ENCODE measurements around the gene CAMTA1. TPM values are rescaled to one million over a fixed set of nuclear protein-coding genes. Genes with fewer than 3 reads are reported as not detected.

Gene CAMTA1
- total RNA-seq, 1 donor from 2014 or later: 268 TPM

DNA sequence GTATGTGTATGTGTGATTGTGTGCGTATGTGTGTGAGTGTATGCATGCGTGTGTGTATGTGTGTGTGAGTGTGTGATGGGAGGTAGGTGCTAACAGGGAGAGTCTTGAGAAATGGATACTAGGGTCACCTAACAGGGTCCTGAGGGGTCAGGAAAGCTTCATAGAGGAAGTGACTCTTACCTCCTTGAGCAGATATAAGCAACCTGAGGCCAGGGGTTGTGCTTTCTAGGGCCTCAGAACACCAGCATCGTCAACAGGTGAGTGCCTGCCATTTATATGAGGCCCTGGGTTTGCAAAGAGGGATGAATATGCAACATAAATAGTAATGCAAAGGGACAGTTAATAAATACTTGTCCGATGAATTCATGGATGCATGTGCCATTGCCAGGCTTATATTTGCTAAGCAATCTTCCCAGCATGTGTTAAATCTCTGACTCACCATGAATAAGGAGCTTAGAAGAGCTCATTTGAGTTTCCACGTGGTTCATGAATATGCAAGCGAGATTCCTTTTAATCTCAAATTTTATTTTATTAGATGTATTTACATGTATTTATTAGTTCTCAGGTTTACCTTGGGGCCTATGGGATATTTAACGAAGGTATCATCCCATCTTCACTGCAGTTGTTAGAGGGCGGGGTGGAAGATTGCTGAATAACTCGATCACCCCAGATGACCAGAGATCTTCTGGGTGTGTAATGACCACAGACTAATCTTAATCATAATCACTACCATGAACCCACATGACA lies 438.3 kb downstream of the CAMTA1 start:
- no peak for DNase-seq (ENCODE audit: low spot score)
- no peak overlapping the region for H3K4me2 ChIP-seq

DNA sequence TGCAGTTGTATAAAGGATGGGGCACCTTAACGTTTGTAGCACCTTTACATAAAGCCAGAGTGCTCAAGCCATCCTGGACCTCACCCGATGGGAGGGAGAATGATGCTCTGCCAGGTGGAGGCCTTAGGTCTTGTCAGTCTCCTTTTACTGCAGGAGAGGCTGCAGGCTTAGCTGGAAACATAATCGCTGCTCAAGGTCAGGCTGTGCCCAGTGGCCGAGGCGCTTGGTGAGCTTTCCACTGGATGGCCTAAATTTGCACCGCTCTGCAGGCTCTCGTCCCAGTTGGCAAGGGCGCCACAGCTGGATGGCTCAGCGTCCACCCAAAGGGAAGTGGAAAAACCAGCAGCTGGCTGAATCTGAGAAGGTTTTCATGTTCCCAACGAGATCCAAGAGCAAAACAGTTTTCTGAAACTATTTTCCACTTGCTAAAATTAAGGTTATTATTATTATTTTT lies 438.9 kb downstream of the CAMTA1 start:
- no peak for TF ChIP-seq EZH2 (IDR thresholded peaks at IDR 0.05)
- TF ChIP-seq EZH2phosphoT487 (IDR thresholded peaks at IDR 0.05): no peak
- TF ChIP-seq, protein P1, sequence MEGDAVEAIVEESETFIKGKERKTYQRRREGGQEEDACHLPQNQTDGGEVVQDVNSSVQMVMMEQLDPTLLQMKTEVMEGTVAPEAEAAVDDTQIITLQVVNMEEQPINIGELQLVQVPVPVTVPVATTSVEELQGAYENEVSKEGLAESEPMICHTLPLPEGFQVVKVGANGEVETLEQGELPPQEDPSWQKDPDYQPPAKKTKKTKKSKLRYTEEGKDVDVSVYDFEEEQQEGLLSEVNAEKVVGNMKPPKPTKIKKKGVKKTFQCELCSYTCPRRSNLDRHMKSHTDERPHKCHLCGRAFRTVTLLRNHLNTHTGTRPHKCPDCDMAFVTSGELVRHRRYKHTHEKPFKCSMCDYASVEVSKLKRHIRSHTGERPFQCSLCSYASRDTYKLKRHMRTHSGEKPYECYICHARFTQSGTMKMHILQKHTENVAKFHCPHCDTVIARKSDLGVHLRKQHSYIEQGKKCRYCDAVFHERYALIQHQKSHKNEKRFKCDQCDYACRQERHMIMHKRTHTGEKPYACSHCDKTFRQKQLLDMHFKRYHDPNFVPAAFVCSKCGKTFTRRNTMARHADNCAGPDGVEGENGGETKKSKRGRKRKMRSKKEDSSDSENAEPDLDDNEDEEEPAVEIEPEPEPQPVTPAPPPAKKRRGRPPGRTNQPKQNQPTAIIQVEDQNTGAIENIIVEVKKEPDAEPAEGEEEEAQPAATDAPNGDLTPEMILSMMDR (IDR thresholded peaks at IDR 0.05): no peak
- Histone ChIP-seq H2AFZ (replicated peaks) (no peak overlapping the region), H3K4me2 (no peak overlapping the region), H3K4me1 (no peaks in the 10 kb centered on the region), H3K27me3 (no peaks in the 10 kb centered on the region), H3K9ac (no peak overlapping the region), H3K9me3 (ENCODE audit: low read depth) (no peaks in the 10 kb centered on the region), H4K20me1 (ENCODE audit: low read depth) (no peaks in the 10 kb centered on the region), H3K27ac (no peak overlapping the region), H3F3A (ENCODE audit: low read depth) (no peaks in the 10 kb centered on the region), H3K4me3 (no peak overlapping the region), H3K79me2 (ENCODE audit: low read depth) (no peaks in the 10 kb centered on the region), H3K36me3 (no peaks in the 10 kb centered on the region)
- Mint-ChIP-seq H3K9me3 (peaks cover 2% of the 10 kb centered on the region), H3K36me3 (no peaks in the 10 kb centered on the region), H3K4me1 (peaks cover 10% of the 10 kb centered on the region), H3K27me3 (ENCODE audit: insufficient read depth, low read depth) (peaks cover 4% of the 10 kb centered on the region), H3K27ac (no peak overlapping the region), H3K4me3 (no peak overlapping the region)
- DNase-seq (ENCODE audit: low spot score): no peak

More for the DNA sequence above, 438.3 kb downstream of the CAMTA1 start:
- peaks cover 5% of the 10 kb centered on the region for H3K4me1 Mint-ChIP-seq
- no peak overlapping the region for H3K4me3 Mint-ChIP-seq
- TF ChIP-seq, protein P1 (IDR thresholded peaks at IDR 0.05): no peak
- TF ChIP-seq EZH2 (IDR thresholded peaks at IDR 0.05) (no peak), EZH2phosphoT487 (IDR thresholded peaks at IDR 0.05) (no peak)
- Histone ChIP-seq H3K79me2 (ENCODE audit: low read depth) (no peaks in the 10 kb centered on the region), H3K27ac (no peak overlapping the region), H3K4me3 (no peak overlapping the region), H3K9ac (no peak overlapping the region), H3K9me3 (ENCODE audit: low read depth) (no peaks in the 10 kb centered on the region), H2AFZ (replicated peaks) (no peak overlapping the region), H3K36me3 (no peaks in the 10 kb centered on the region), H3K4me1 (no peaks in the 10 kb centered on the region), H3F3A (ENCODE audit: low read depth) (no peaks in the 10 kb centered on the region), H3K27me3 (no peaks in the 10 kb centered on the region), H4K20me1 (ENCODE audit: low read depth) (no peaks in the 10 kb centered on the region)
- peaks cover 4% of the 10 kb centered on the region for H3K27me3 Mint-ChIP-seq (ENCODE audit: insufficient read depth, low read depth)
- peaks cover 2% of the 10 kb centered on the region for H3K9me3 Mint-ChIP-seq
- no peaks in the 10 kb centered on the region for H3K36me3 Mint-ChIP-seq
- H3K27ac Mint-ChIP-seq: no peak overlapping the region

DNA sequence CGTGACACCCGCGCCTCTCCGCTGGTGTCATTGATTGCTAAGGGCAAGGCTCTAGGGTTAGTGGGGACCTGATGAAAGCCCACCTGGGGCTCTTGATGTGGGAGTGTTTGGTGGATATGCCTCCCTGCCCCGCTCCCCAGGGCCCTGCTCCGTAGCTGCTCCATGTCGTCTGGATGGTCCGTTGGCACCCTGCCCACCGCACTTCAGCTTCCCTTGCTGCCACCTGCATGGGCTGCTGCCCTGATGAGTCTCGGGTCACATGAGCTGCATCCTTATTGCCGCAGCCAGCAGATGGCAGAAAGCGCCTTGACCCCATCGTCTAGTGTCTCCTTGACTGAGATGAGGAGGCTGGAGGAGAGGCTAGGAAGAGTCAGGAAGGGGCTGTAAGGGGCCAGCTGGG lies 439.4 kb downstream of the CAMTA1 start:
- Mint-ChIP-seq H3K9me3 (peaks cover 2% of the 10 kb centered on the region), H3K27ac (no peak overlapping the region), H3K4me1 (peaks cover 10% of the 10 kb centered on the region), H3K27me3 (ENCODE audit: insufficient read depth, low read depth) (peaks cover 4% of the 10 kb centered on the region), H3K36me3 (no peaks in the 10 kb centered on the region), H3K4me3 (no peak overlapping the region)
- Histone ChIP-seq H3K79me2 (ENCODE audit: low read depth) (no peaks in the 10 kb centered on the region), H3K27me3 (no peaks in the 10 kb centered on the region), H3K27ac (no peak overlapping the region), H3K36me3 (no peaks in the 10 kb centered on the region), H2AFZ (replicated peaks) (no peak overlapping the region), H3F3A (ENCODE audit: low read depth) (no peaks in the 10 kb centered on the region), H4K20me1 (ENCODE audit: low read depth) (no peaks in the 10 kb centered on the region), H3K9me3 (ENCODE audit: low read depth) (no peaks in the 10 kb centered on the region), H3K4me2 (no peak overlapping the region), H3K4me1 (no peaks in the 10 kb centered on the region), H3K9ac (no peak overlapping the region), H3K4me3 (no peak overlapping the region)
- TF ChIP-seq EZH2phosphoT487 (IDR thresholded peaks at IDR 0.05): no peak
- TF ChIP-seq, protein P1 (IDR thresholded peaks at IDR 0.05): peak; percentile 38
- DNase-seq (ENCODE audit: low spot score): peak; percentile 22

Measured in neural progenitor cell (in vitro differentiated cells).